Liver (tissue), 9 donors: ENCODE measurements around the gene FAXDC2. TPM values are rescaled to one million over a fixed set of nuclear protein-coding genes. Genes with fewer than 3 reads are reported as not detected.

Source experiments
- DNase-seq: peaks from one replicate; pipeline ENCODE4 v3.0.0-alpha.2; 2017; ENCODE audit warnings: low spot score
- H3K27ac ChIP-seq, 2 donors: one replicate each; pipeline ENCODE4 v1.7.0; 2013; ENCODE audit warnings: inconsistent platforms in 2 of 2, low read length in 2 of 2, control low read depth in 1 of 2, low read depth in 1 of 2, mild to moderate bottlenecking in 1 of 2
- H3K27me3 ChIP-seq, 4 donors: one replicate each; pipeline versions ENCODE4 v1.6.1 to v1.7.0; 2013; ENCODE audit warnings: low read length in 3 of 4, inconsistent platforms in 1 of 4, mild to moderate bottlenecking in 1 of 4, moderate library complexity in 1 of 4; ENCODE audit not compliant: control insufficient read depth in 4 of 4, insufficient read depth in 4 of 4
- H3K36me3 ChIP-seq, 4 donors: one replicate each; pipeline versions ENCODE4 v1.6.1 to v1.7.0; 2013; ENCODE audit warnings: low read length in 3 of 4, mild to moderate bottlenecking in 3 of 4, low read depth in 1 of 4, moderate library complexity in 1 of 4; ENCODE audit not compliant: control insufficient read depth in 4 of 4, insufficient read depth in 3 of 4
- H3K4me1 ChIP-seq, 4 donors: one replicate each; pipeline versions ENCODE4 v1.6.1 to v1.7.0; 2013; ENCODE audit warnings: low read length in 3 of 4, mild to moderate bottlenecking in 3 of 4, moderate library complexity in 1 of 4; ENCODE audit not compliant: control insufficient read depth in 4 of 4, insufficient read depth in 4 of 4
- H3K4me3 ChIP-seq, 3 donors: one replicate each; pipeline versions ENCODE4 v1.6.1 to v1.7.0; 2013; ENCODE audit warnings: low read length in 3 of 3, control low read depth in 1 of 3, low read depth in 1 of 3, mild to moderate bottlenecking in 1 of 3
- H3K9ac ChIP-seq, 2 donors: one replicate each; pipeline ENCODE4 v1.7.0; 2013; ENCODE audit warnings: low read length in 2 of 2, mild to moderate bottlenecking in 2 of 2, moderate library complexity in 2 of 2, control low read depth in 1 of 2, low read depth in 1 of 2
- H3K9me3 ChIP-seq, 4 donors: one replicate each; pipeline versions ENCODE4 v1.6.1 to v1.7.0; 2013; ENCODE audit warnings: low read length in 3 of 4; ENCODE audit not compliant: control insufficient read depth in 4 of 4
- ATF3 ChIP-seq: IDR thresholded peaks from 2 replicates; pipeline ENCODE4 v1.6.1; 2016; ENCODE audit warnings: antibody characterized with exemption
- EGR1 ChIP-seq, 2 donors: IDR thresholded peaks; 2 replicates each; pipeline ENCODE4 v1.6.1; 2016 to 2018; ENCODE audit warnings: antibody characterized with exemption in 2 of 2, low read depth in 2 of 2
- FOXA1 ChIP-seq: IDR thresholded peaks from 2 replicates; pipeline ENCODE4 v1.6.1; 2016; ENCODE audit warnings: antibody characterized with exemption
- FOXA2 ChIP-seq: IDR thresholded peaks from 2 replicates; pipeline ENCODE4 v1.6.1; 2016; ENCODE audit warnings: antibody characterized with exemption
- HNF4A ChIP-seq, 2 donors: conservative IDR thresholded peaks; 2 replicates each; pipeline ENCODE4 v1.6.1; 2016; ENCODE audit warnings: antibody characterized with exemption in 2 of 2, mild to moderate bottlenecking in 2 of 2
- HNF4G ChIP-seq: IDR thresholded peaks from 2 replicates; pipeline ENCODE4 v1.6.1; 2016; ENCODE audit warnings: antibody characterized with exemption
- JUND ChIP-seq, 2 donors: IDR thresholded peaks; 2 replicates each; pipeline ENCODE4 v1.6.1; 2016; ENCODE audit warnings: antibody characterized with exemption in 2 of 2
- NR2F2 ChIP-seq: IDR thresholded peaks from 2 replicates; pipeline ENCODE4 v1.6.1; 2016; ENCODE audit warnings: antibody characterized with exemption
- RAD21 ChIP-seq, 2 donors: IDR thresholded peaks; 2 replicates each; pipeline ENCODE4 v1.6.1; 2016; ENCODE audit warnings: antibody characterized with exemption in 2 of 2, mild to moderate bottlenecking in 2 of 2
- REST ChIP-seq: IDR thresholded peaks from 2 replicates; pipeline ENCODE4 v1.6.1; 2016; ENCODE audit warnings: antibody characterized with exemption, mild to moderate bottlenecking
- RXRA ChIP-seq, 2 donors: IDR thresholded peaks; 2 replicates each; pipeline ENCODE4 v1.6.1; 2017 to 2018; ENCODE audit warnings: antibody characterized with exemption in 2 of 2, mild to moderate bottlenecking in 1 of 2
- TAF1 ChIP-seq: conservative IDR thresholded peaks from 2 replicates; pipeline ENCODE4 v1.6.1; 2016; ENCODE audit warnings: antibody characterized with exemption, mild to moderate bottlenecking
- YY1 ChIP-seq: IDR thresholded peaks from 2 replicates; pipeline ENCODE4 v1.6.1; 2016; ENCODE audit warnings: antibody characterized with exemption, mild to moderate bottlenecking
- WGBS: extraction: QIAGEN DNeasy Blood & Tissue Kit; methylation state at CpG from one replicate; pipeline ENCODE4 v1.1.7; 2013; 5-methylcytosine and 5-hydroxymethylcytosine counted together
- polyA plus RNA-seq, 2 donors: library from polyadenylated mRNA; stranded (reverse) in 1 of 2; unstranded in 1 of 2; fragments of 200-250 nt in 1 of 2; fragments of >200 nt in 1 of 2; fragmentation: Nextera tagmentation in 1 of 2; extraction: Ambion mirVana in 1 of 2; gene quantifications; one replicate each; pipeline versions ENCODE4 v1.2.1 to v1.2.3, GENCODE V29; 2013 to 2015
- total RNA-seq, 2 donors: library from RNA; depleted of rRNA; stranded (reverse); fragments of >200 nt; gene quantifications; one replicate each; pipeline ENCODE4 v1.2.3, GENCODE V29; 2014
- TF ChIP-seq, protein P1 (sequence below): fragments of 150-350 bp; IDR thresholded peaks from 2 replicates; pipeline ENCODE4 v1.5.1; 2017; ENCODE audit warnings: improper control_type of control experiment, low read depth, low read length; ENCODE audit not compliant: missing input control
- TF ChIP-seq, protein P2 (sequence below): IDR thresholded peaks from 2 replicates; pipeline ENCODE4 v1.6.1; 2016; ENCODE audit warnings: antibody characterized with exemption
- TF ChIP-seq, protein P3 (sequence below): IDR thresholded peaks from 2 replicates; pipeline ENCODE4 v1.6.1; 2016; ENCODE audit warnings: antibody characterized with exemption
- donor health status: healthy.
- donor health status: healthy.
- donor health status: healthy.
- donor health status: healthy.
- donor health status: healthy.

FAXDC2 gene
- total and polyA plus RNA-seq, 4 donors: 27.5 to 110 (median 64.5) TPM

- Histone ChIP-seq H3K9me3 (no peaks in the 10 kb centered on the region), H3K27ac (no peak overlapping the region), H3K36me3 (peaks cover 2 to 44% (median 37%) of the 10 kb centered on the region in 4 donors), H3K4me1 (peaks cover 3 to 29% (median 20%) of the 10 kb centered on the region in 4 donors), H3K27me3 (no peaks in the 10 kb centered on the region), H3K9ac (no peak overlapping the region), H3K4me3 (no peak overlapping the region)
- no peak for DNase-seq
- TF ChIP-seq ATF3: no peak
- TF ChIP-seq RAD21 (IDR thresholded peaks at IDR 0.05): no peak
- no peak for TF ChIP-seq NR2F2
- no peak for TF ChIP-seq REST
- TF ChIP-seq, protein P1, sequence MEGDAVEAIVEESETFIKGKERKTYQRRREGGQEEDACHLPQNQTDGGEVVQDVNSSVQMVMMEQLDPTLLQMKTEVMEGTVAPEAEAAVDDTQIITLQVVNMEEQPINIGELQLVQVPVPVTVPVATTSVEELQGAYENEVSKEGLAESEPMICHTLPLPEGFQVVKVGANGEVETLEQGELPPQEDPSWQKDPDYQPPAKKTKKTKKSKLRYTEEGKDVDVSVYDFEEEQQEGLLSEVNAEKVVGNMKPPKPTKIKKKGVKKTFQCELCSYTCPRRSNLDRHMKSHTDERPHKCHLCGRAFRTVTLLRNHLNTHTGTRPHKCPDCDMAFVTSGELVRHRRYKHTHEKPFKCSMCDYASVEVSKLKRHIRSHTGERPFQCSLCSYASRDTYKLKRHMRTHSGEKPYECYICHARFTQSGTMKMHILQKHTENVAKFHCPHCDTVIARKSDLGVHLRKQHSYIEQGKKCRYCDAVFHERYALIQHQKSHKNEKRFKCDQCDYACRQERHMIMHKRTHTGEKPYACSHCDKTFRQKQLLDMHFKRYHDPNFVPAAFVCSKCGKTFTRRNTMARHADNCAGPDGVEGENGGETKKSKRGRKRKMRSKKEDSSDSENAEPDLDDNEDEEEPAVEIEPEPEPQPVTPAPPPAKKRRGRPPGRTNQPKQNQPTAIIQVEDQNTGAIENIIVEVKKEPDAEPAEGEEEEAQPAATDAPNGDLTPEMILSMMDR: no peak
- no peak for TF ChIP-seq HNF4G
- TF ChIP-seq HNF4A (conservative IDR thresholded peaks at IDR 0.05): no peak
- WGBS: 91% methylated on average over 11 of the region's 11 CpGs
Observed at GRCh38 chr5:154815025-154815424, 35.4 kb downstream of the FAXDC2 start.

- Histone ChIP-seq H3K9me3 (no peaks in the 10 kb centered on the region), H3K27ac (no peak overlapping the region), H3K9ac (no peak overlapping the region), H3K36me3 (peaks cover 2 to 44% (median 33%) of the 10 kb centered on the region in 4 donors), H3K4me3 (no peak overlapping the region), H3K4me1 (peaks cover 3 to 29% (median 20%) of the 10 kb centered on the region in 4 donors), H3K27me3 (no peaks in the 10 kb centered on the region)
- TF ChIP-seq RAD21 (IDR thresholded peaks at IDR 0.05): no peak
- WGBS: 81% methylated on average over 10 of the region's 10 CpGs
- DNase-seq: no peak
Observed at GRCh38 chr5:154813736-154814135, 36.7 kb downstream of the FAXDC2 start.

DNA sequence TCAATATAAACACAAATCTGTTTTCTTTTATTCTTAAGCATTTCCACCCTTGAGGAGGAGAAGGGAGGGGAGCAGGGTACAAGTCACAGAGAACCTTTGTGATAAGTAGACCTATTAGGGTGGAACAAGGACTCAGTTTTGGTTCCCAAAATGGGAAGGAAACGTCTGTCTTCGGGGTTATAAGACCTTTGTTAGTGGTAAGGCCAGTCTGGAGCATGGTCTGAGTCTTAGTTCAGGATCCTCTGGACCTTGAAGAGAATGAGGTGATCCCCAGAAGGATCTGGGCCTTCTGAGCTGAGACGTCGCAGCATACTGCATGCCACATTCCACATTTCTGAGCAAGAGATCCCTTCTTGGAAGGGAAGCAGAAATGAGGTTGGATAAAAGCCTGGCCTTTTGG, 37.2 kb downstream of the FAXDC2 start:
- Histone ChIP-seq H3K4me1 (peaks cover 3 to 29% (median 20%) of the 10 kb centered on the region in 4 donors), H3K9me3 (no peaks in the 10 kb centered on the region), H3K27ac (no peak overlapping the region), H3K9ac (no peak overlapping the region), H3K27me3 (no peaks in the 10 kb centered on the region), H3K4me3 (no peak overlapping the region), H3K36me3 (peaks cover 2 to 46% (median 35%) of the 10 kb centered on the region in 4 donors)
- TF ChIP-seq FOXA1 (no peak), FOXA2 (no peak), YY1 (no peak), REST (no peak), ATF3 (no peak), RAD21 (IDR thresholded peaks at IDR 0.05) (no peak), EGR1 (IDR thresholded peaks at IDR 0.05; ENCODE audit: low read depth in 2 of 2) (no peak), TAF1 (no peak), JUND (IDR thresholded peaks at IDR 0.05) (no peak), RXRA (IDR thresholded peaks at IDR 0.05) (no peak), HNF4G (no peak)
- TF ChIP-seq, protein P2, sequence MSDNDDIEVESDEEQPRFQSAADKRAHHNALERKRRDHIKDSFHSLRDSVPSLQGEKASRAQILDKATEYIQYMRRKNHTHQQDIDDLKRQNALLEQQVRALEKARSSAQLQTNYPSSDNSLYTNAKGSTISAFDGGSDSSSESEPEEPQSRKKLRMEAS: no peak
- TF ChIP-seq, protein P3, sequence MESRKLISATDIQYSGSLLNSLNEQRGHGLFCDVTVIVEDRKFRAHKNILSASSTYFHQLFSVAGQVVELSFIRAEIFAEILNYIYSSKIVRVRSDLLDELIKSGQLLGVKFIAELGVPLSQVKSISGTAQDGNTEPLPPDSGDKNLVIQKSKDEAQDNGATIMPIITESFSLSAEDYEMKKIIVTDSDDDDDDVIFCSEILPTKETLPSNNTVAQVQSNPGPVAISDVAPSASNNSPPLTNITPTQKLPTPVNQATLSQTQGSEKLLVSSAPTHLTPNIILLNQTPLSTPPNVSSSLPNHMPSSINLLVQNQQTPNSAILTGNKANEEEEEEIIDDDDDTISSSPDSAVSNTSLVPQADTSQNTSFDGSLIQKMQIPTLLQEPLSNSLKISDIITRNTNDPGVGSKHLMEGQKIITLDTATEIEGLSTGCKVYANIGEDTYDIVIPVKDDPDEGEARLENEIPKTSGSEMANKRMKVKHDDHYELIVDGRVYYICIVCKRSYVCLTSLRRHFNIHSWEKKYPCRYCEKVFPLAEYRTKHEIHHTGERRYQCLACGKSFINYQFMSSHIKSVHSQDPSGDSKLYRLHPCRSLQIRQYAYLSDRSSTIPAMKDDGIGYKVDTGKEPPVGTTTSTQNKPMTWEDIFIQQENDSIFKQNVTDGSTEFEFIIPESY: no peak
- DNase-seq: no peak
- 88% methylated on average over 4 of the region's 4 CpGs for WGBS
